GM19324 (cell line): Measurements from ENCODE around the gene ANKRD23.
"Not testable (repeated sequence)": the region's sequence is repeated elsewhere in the genome, so short reads cannot be mapped to it uniquely, and the experiment has no call there.

Experiments
- ATAC-seq: cut with Tn5 transposase; IDR thresholded peaks from one replicate; pipeline ENCODE4 v1.9.1; 2021; ENCODE audit warnings: mild to moderate bottlenecking, moderate library complexity; ENCODE audit not compliant: unreplicated experiment, low FRiP score

ANKRD23 gene

GRCh38 chr2:96801005-96801785 lies 42.6 kb downstream of the ANKRD23 start:
- peak; percentile 72 for ATAC-seq

GRCh38 chr2:96800061-96801004 lies 43.5 kb downstream of the ANKRD23 start:
- peak; percentile 11 for ATAC-seq

- no peak for ATAC-seq
Observed at GRCh38 chr2:96799623-96799935, 44.2 kb downstream of the ANKRD23 start.

GRCh38 chr2:96798733-96799622 lies 44.8 kb downstream of the ANKRD23 start:
- no peak for ATAC-seq

GRCh38 chr2:96797066-96797625 lies 46.7 kb downstream of the ANKRD23 start:
- ATAC-seq = no peak

- ATAC-seq = not testable (repeated sequence)
Observed at GRCh38 chr2:96796497-96796896, 47.3 kb downstream of the ANKRD23 start.

GRCh38 chr2:96795076-96795475 lies 48.7 kb downstream of the ANKRD23 start:
- ATAC-seq = no peak

GRCh38 chr2:96792772-96793749 lies 50.8 kb downstream of the ANKRD23 start:
- ATAC-seq = no peak

GRCh38 chr2:96789245-96789617 lies 54.6 kb downstream of the ANKRD23 start:
- ATAC-seq = no peak

GRCh38 chr2:96788442-96789244 lies 55.2 kb downstream of the ANKRD23 start:
- no peak for ATAC-seq
